Thyroid gland (tissue), 4 donors: ENCODE data around the gene GGTA1. TPM values are rescaled to one million over a fixed set of nuclear protein-coding genes. Genes with fewer than 3 reads are reported as not detected.
A peak's percentile ranks its signal among the peaks of the same experiment; 100 is the strongest.
"Not testable (repeated sequence)": the region's sequence is repeated elsewhere in the genome, so short reads cannot be mapped to it uniquely, and the experiment has no call there.

Experiments
- DNase-seq, 2 donors: peaks; one replicate each; pipeline ENCODE4 v3.0.0-alpha.2; 2019
- H3K27ac ChIP-seq, 3 donors: fragments of 200-600 bp; sonication (generic); 1 replicate in 2 of 3; 2 replicates in 1 of 3; pipeline ENCODE4 v1.5.1; 2016 to 2019; ENCODE audit warnings: mild to moderate bottlenecking in 1 of 3, moderate library complexity in 1 of 3
- H3K27me3 ChIP-seq: fragments of 200-600 bp; sonication (generic); one replicate; pipeline ENCODE4 v1.5.1; 2019
- H3K36me3 ChIP-seq, 2 donors: fragments of 200-600 bp; sonication (generic); one replicate each; pipeline ENCODE4 v1.5.1; 2016 to 2019
- H3K4me1 ChIP-seq, 2 donors: fragments of 200-600 bp; sonication (generic); one replicate each; pipeline ENCODE4 v1.5.1; 2017 to 2019
- H3K4me3 ChIP-seq, 3 donors: fragments of 200-600 bp; sonication (generic); replicated peaks in 1 of 3; 1 replicate in 2 of 3; 2 replicates in 1 of 3; pipeline ENCODE4 v1.5.1; 2016; ENCODE audit warnings: mild to moderate bottlenecking in 1 of 3
- H3K9me3 ChIP-seq: fragments of 200-600 bp; sonication (generic); one replicate; pipeline ENCODE4 v1.5.1; 2017
- CTCF ChIP-seq, 6 experiments: fragments of 200-600 bp in 3 of 6; fragments of 450-650 bp in 3 of 6; sonication (generic) in 3 of 6; IDR thresholded peaks; one replicate each; pipeline ENCODE4 v1.5.1; 2016 to 2019; ENCODE audit warnings: antibody characterized with exemption in 6 of 6, mild to moderate bottlenecking in 2 of 6, inconsistent platforms in 1 of 6, moderate library complexity in 1 of 6
- POLR2A ChIP-seq, 2 donors: fragments of 450-650 bp; IDR thresholded peaks; one replicate each; pipeline ENCODE4 v1.6.1; 2017; ENCODE audit warnings: antibody characterized with exemption in 2 of 2, mild to moderate bottlenecking in 2 of 2, moderate library complexity in 1 of 2
- WGBS, 2 donors: methylation state at CpG; one replicate each; pipeline ENCODE4 v1.1.5; 2017; 5-methylcytosine and 5-hydroxymethylcytosine counted together
- intact Hi-C: fragments of 100-400 bp; cut with DNase I; formaldehyde crosslinking; loops from one replicate; pipeline ENCODE4 v1.15.1; 2023
- total RNA-seq, 4 donors: library from RNA; depleted of rRNA; stranded (reverse); fragments of >200 nt; gene quantifications; one replicate each; pipeline ENCODE4 v1.2.3, GENCODE V29; 2016

The GGTA1 gene
- total RNA-seq, 4 donors from 2014 or later = 5.5 to 18.4 (median 7.9) TPM

- Histone ChIP-seq H3K9me3 (no peaks in the 10 kb centered on the region), H3K4me3 (no peak overlapping the region), H3K4me1 (no peaks in the 10 kb centered on the region), H3K27me3 (no peaks in the 10 kb centered on the region), H3K27ac (no peak overlapping the region), H3K36me3 (no peaks in the 10 kb centered on the region)
- DNase-seq = no peak
- TF ChIP-seq CTCF (IDR thresholded peaks at IDR 0.05) = no peak
- no peak for TF ChIP-seq POLR2A (IDR thresholded peaks at IDR 0.05)
- WGBS, 2 donors = 43 to 55% methylated on average over 4 of the region's 4 CpGs
- intact Hi-C loops = no loop called here
These were observed 34.7 kb downstream of the GGTA1 start for GRCh38 chr9:121464968-121465367.

GRCh38 chr9:121463026-121463807, 36.4 kb downstream of the GGTA1 start:
- Histone ChIP-seq H3K4me1 (no peaks in the 10 kb centered on the region), H3K36me3 (no peaks in the 10 kb centered on the region), H3K9me3 (no peaks in the 10 kb centered on the region), H3K27ac (no peak overlapping the region), H3K27me3 (no peaks in the 10 kb centered on the region), H3K4me3 (no peak overlapping the region)
- intact Hi-C loops = no loop called here
- 28 to 37% methylated on average over 10 of the region's 10 CpGs for WGBS, 2 donors
- DNase-seq = peak; percentile 32 to 35
- TF ChIP-seq CTCF (IDR thresholded peaks at IDR 0.05) (peak; percentile 17 to 72 (median 29)), POLR2A (IDR thresholded peaks at IDR 0.05) (no peak)

- no peaks in the 10 kb centered on the region for H3K36me3 ChIP-seq
- intact Hi-C loops = no loop called here
- no peak for DNase-seq
- H3K4me1 ChIP-seq = no peaks in the 10 kb centered on the region
- no peaks in the 10 kb centered on the region for H3K27me3 ChIP-seq
- H3K9me3 ChIP-seq = no peaks in the 10 kb centered on the region
- WGBS, 2 donors = 23 to 44% methylated on average over 1 of the region's 1 CpG
- no peak overlapping the region for H3K27ac ChIP-seq
- H3K4me3 ChIP-seq = no peak overlapping the region
- TF ChIP-seq POLR2A (IDR thresholded peaks at IDR 0.05) = no peak
- TF ChIP-seq CTCF (IDR thresholded peaks at IDR 0.05) = no peak
These were observed 40.1 kb downstream of the GGTA1 start for GRCh38 chr9:121459513-121459912.

GRCh38 chr9:121458449-121458848, 41.2 kb downstream of the GGTA1 start:
- H3K9me3 ChIP-seq, H3K4me1 ChIP-seq, H3K27ac ChIP-seq, intact Hi-C loops, DNase-seq, H3K27me3 ChIP-seq, H3K36me3 ChIP-seq, H3K4me3 ChIP-seq: not testable (repeated sequence)
- WGBS, 2 donors = 94 to 95% methylated on average over 4 of the region's 4 CpGs

- Histone ChIP-seq H3K27me3 (no peaks in the 10 kb centered on the region), H3K9me3 (no peaks in the 10 kb centered on the region), H3K4me3 (no peak overlapping the region), H3K4me1 (no peaks in the 10 kb centered on the region), H3K36me3 (no peaks in the 10 kb centered on the region), H3K27ac (no peak overlapping the region)
- WGBS, 2 donors = 74 to 87% methylated on average over 8 of the region's 8 CpGs
- TF ChIP-seq POLR2A (IDR thresholded peaks at IDR 0.05) = no peak
- intact Hi-C loops = no loop called here
- DNase-seq = no peak
These were observed 44.0 kb downstream of the GGTA1 start for GRCh38 chr9:121455527-121456239.

GRCh38 chr9:121454972-121455371, 44.7 kb downstream of the GGTA1 start:
- DNase-seq = no peak
- Histone ChIP-seq H3K9me3 (no peaks in the 10 kb centered on the region), H3K27me3 (no peaks in the 10 kb centered on the region), H3K4me3 (no peak overlapping the region), H3K36me3 (no peaks in the 10 kb centered on the region), H3K27ac (no peak overlapping the region), H3K4me1 (no peaks in the 10 kb centered on the region)
- TF ChIP-seq POLR2A (IDR thresholded peaks at IDR 0.05) (no peak), CTCF (IDR thresholded peaks at IDR 0.05) (no peak)
- WGBS, 2 donors = 90 to 91% methylated on average over 3 of the region's 3 CpGs
- intact Hi-C loops = no loop called here
